HepG2 (cell line): Measurements from ENCODE around the gene ILKAP.

Experiments
- BHLHE40 ChIP-seq: IDR thresholded peaks from 2 replicates; pipeline ENCODE4 v1.6.1; 2011; ENCODE audit warnings: low read length, improper control_type of control experiment
- SSRP1 ChIP-seq: IDR thresholded peaks from 2 replicates; pipeline ENCODE4 v1.6.1; 2016; ENCODE audit warnings: control low read depth
- ZNF878 ChIP-seq: sonication (generic); formaldehyde crosslinking; IDR thresholded peaks from 2 replicates; pipeline ENCODE4 v1.8.1; 2023; ENCODE audit warnings: mild to moderate bottlenecking, missing genetic modification reagents, moderate library complexity
- TF ChIP-seq, protein P1 (sequence below): sonication (generic); formaldehyde crosslinking; conservative IDR thresholded peaks from 2 replicates; pipeline ENCODE4 v1.4.0; 2020; ENCODE audit warnings: missing genetic modification reagents

GRCh38 chr2:238148981-238149380, 54.5 kb downstream of the ILKAP start:
- TF ChIP-seq ZNF878 (CRISPR knock-in tag) (no peak), BHLHE40 (no peak), SSRP1 (no peak)
- TF ChIP-seq, protein P1, sequence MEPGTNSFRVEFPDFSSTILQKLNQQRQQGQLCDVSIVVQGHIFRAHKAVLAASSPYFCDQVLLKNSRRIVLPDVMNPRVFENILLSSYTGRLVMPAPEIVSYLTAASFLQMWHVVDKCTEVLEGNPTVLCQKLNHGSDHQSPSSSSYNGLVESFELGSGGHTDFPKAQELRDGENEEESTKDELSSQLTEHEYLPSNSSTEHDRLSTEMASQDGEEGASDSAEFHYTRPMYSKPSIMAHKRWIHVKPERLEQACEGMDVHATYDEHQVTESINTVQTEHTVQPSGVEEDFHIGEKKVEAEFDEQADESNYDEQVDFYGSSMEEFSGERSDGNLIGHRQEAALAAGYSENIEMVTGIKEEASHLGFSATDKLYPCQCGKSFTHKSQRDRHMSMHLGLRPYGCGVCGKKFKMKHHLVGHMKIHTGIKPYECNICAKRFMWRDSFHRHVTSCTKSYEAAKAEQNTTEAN, result no peak
